ENCODE data around the gene FBXW11.

The FBXW11 gene

GRCh38 chr5:172006321-172007174 is at the start of gene FBXW11:
Gene FBXW11, minus strand, starts transcription at chr5:172006638. Its CDS starts 136 bp downstream, at chr5:172006502.
- DNase-seq (ENCODE audit: low spot score): peak; percentile 98

- DNase-seq (ENCODE audit: low spot score): no peak
These were observed 49.6 kb upstream of the FBXW11 start for GRCh38 chr5:172055996-172056395.

GRCh38 chr5:172055421-172055820 is 49.0 kb upstream of the FBXW11 start:
- DNase-seq (ENCODE audit: low spot score): no peak

- DNase-seq (ENCODE audit: low spot score): no peak
These were observed 48.2 kb upstream of the FBXW11 start for GRCh38 chr5:172054611-172055153.

GRCh38 chr5:172052450-172053236 is 46.2 kb upstream of the FBXW11 start:
- DNase-seq (ENCODE audit: low spot score): no peak

- DNase-seq (ENCODE audit: low spot score): no peak
These were observed 45.4 kb upstream of the FBXW11 start for GRCh38 chr5:172051643-172052339.

GRCh38 chr5:172050080-172050479 is 43.6 kb upstream of the FBXW11 start:
- DNase-seq (ENCODE audit: low spot score): no peak

GRCh38 chr5:172049226-172049796 is 42.9 kb upstream of the FBXW11 start:
- DNase-seq (ENCODE audit: low spot score): no peak

- DNase-seq (ENCODE audit: low spot score): no peak
These were observed 42.2 kb upstream of the FBXW11 start for GRCh38 chr5:172048539-172049101.

- DNase-seq (ENCODE audit: low spot score): no peak
These were observed 41.7 kb upstream of the FBXW11 start for GRCh38 chr5:172048170-172048422.

- DNase-seq (ENCODE audit: low spot score): no peak
These were observed 40.2 kb upstream of the FBXW11 start for GRCh38 chr5:172046593-172046992.

GRCh38 chr5:172045315-172045632 is 38.8 kb upstream of the FBXW11 start:
- no peak for DNase-seq (ENCODE audit: low spot score)

- DNase-seq (ENCODE audit: low spot score): no peak
These were observed 38.3 kb upstream of the FBXW11 start for GRCh38 chr5:172044631-172045314.

GRCh38 chr5:172043865-172044264 is 37.4 kb upstream of the FBXW11 start:
- no peak for DNase-seq (ENCODE audit: low spot score)

GRCh38 chr5:172042183-172042582 is 35.7 kb upstream of the FBXW11 start:
- no peak for DNase-seq (ENCODE audit: low spot score)

GRCh38 chr5:172038167-172038566 is 31.7 kb upstream of the FBXW11 start:
- DNase-seq (ENCODE audit: low spot score): no peak

- DNase-seq (ENCODE audit: low spot score): no peak
These were observed 28.6 kb upstream of the FBXW11 start for GRCh38 chr5:172035049-172035448.

GRCh38 chr5:172031894-172032461 is 25.5 kb upstream of the FBXW11 start:
- no peak for DNase-seq (ENCODE audit: low spot score)

- DNase-seq (ENCODE audit: low spot score): no peak
These were observed 23.4 kb upstream of the FBXW11 start for GRCh38 chr5:172029876-172030275.

GRCh38 chr5:172028167-172028566 is 21.7 kb upstream of the FBXW11 start:
- DNase-seq (ENCODE audit: low spot score): no peak

All from pons (tissue), 1 donor.